HepG2 (cell line): ENCODE measurements around the gene CD81. TPM values are rescaled to one million over a fixed set of nuclear protein-coding genes. Genes with fewer than 3 reads are reported as not detected.
A peak's percentile ranks its signal among the peaks of the same experiment; 100 is the strongest.

Source experiments
- ATAC-seq: fragments of 200-7000 bp; cut with Tn5 transposase; 3 replicates; pipeline ENCODE4 v1.9.1; 2020; ENCODE audit warnings: mild to moderate bottlenecking, moderate library complexity
- BruUV-seq: library from RNA; stranded (reverse); fragments of 400-500 nt; replicated peaks from 2 replicates; lab custom pipeline; 2021; lab: Mats Ljungman, UMichigan
- CTCF ChIA-PET: fragments of 300-600 bp; formaldehyde crosslinking; extraction: SDS; loops from one replicate; lab custom pipeline; 2021; ENCODE audit warnings: low total read pairs, inconsistent platforms, low intra/inter-chr PET ratio; lab: Yijun Ruan, JAX
- POLR2A ChIA-PET: fragments of 350-600 bp; sonication (Branson Sonifier 250); formaldehyde crosslinking; loops from one replicate; lab custom pipeline; 2020; ENCODE audit warnings: antibody characterized with exemption, inconsistent platforms; lab: Yijun Ruan, JAX
- DNase-seq: peaks from one replicate; pipeline ENCODE4 v3.0.0-alpha.2; 2015; ENCODE audit warnings: low spot score
- FAIRE-seq: peaks from 3 replicates; lab custom pipeline; 2011; peaks lifted over from hg19 to GRCh38; lab: Jason Lieb, UNC
- H2AFZ ChIP-seq: one replicate; pipeline ENCODE4 v1.6.1; 2011; ENCODE audit warnings: low read length, inconsistent platforms
- H3K27ac ChIP-seq: fragments of 300-600 bp; 3 replicates; pipeline ENCODE4 v1.8.0; 2011; ENCODE audit warnings: mixed run types, mild to moderate bottlenecking, mixed read lengths, low read length, inconsistent platforms; ENCODE audit not compliant: insufficient read depth; ENCODE audit errors: extremely low read length
- H3K27me3 ChIP-seq, 2 experiments: fragments of 200-600 bp in 1 of 2; 2 replicates in 1 of 2; 3 replicates in 1 of 2; pipeline versions ENCODE4 v1.6.0 to v1.8.0; 2011; ENCODE audit warnings: low read length in 2 of 2, mild to moderate bottlenecking in 2 of 2, moderate library complexity in 2 of 2, inconsistent platforms in 1 of 2; ENCODE audit not compliant: insufficient read depth in 2 of 2, control insufficient read depth in 1 of 2
- H3K36me3 ChIP-seq, 2 experiments: fragments of 200-600 bp in 1 of 2; replicated peaks in 1 of 2; 2 replicates in 1 of 2; 3 replicates in 1 of 2; pipeline versions ENCODE4 v1.5.1 to v1.8.0; 2011; ENCODE audit warnings: low read length in 2 of 2, inconsistent platforms in 1 of 2; ENCODE audit not compliant: insufficient read depth in 2 of 2, control insufficient read depth in 1 of 2
- H3K4me1 ChIP-seq: 2 replicates; pipeline ENCODE4 v1.5.1; 2012; ENCODE audit warnings: low read length, inconsistent platforms; ENCODE audit not compliant: insufficient read depth
- H3K4me2 ChIP-seq: 2 replicates; pipeline ENCODE4 v1.6.0; 2011; ENCODE audit warnings: low read depth, low read length, inconsistent platforms
- H3K4me3 ChIP-seq, 3 experiments: fragments of 200-600 bp in 1 of 3; sonication (generic), shearing (Covaris generic) in 1 of 3; replicated peaks in 1 of 3; 2 replicates each; pipeline ENCODE4 v1.5.1; 2011 to 2016; ENCODE audit warnings: low read length in 3 of 3, inconsistent platforms in 2 of 3, low read depth in 2 of 3, mild to moderate bottlenecking in 2 of 3, control low read depth in 1 of 3, mixed read lengths in 1 of 3; ENCODE audit not compliant: insufficient read depth in 1 of 3
- H3K79me2 ChIP-seq: one replicate; pipeline ENCODE4 v1.6.1; 2011; ENCODE audit warnings: low read length, inconsistent platforms; ENCODE audit not compliant: insufficient read depth
- H3K9ac ChIP-seq: 2 replicates; pipeline ENCODE4 v1.6.0; 2011; ENCODE audit warnings: mild to moderate bottlenecking, low read depth, low read length, inconsistent platforms; ENCODE audit not compliant: insufficient read depth
- H3K9me3 ChIP-seq: 2 replicates; pipeline ENCODE4 v1.5.1; 2012; ENCODE audit warnings: mild to moderate bottlenecking, low read length
- H4K20me1 ChIP-seq: 2 replicates; pipeline ENCODE4 v1.6.0; 2011; ENCODE audit warnings: inconsistent platforms, mild to moderate bottlenecking, low read length, moderate library complexity; ENCODE audit not compliant: insufficient read depth
- FOXA1 ChIP-seq, 2 experiments: fragments of 450-650 bp in 1 of 2; sonication (generic) in 1 of 2; formaldehyde crosslinking in 1 of 2; IDR thresholded peaks; 2 replicates each; pipeline versions ENCODE4 v1.4.0 to v1.6.1; 2016 to 2020; ENCODE audit warnings: missing genetic modification reagents in 1 of 2
- FOXO1 ChIP-seq: sonication (generic); formaldehyde crosslinking; IDR thresholded peaks from 2 replicates; pipeline ENCODE4 v1.4.0; 2020; ENCODE audit warnings: missing genetic modification reagents
- HOXD1 ChIP-seq: sonication (generic); formaldehyde crosslinking; IDR thresholded peaks from 2 replicates; pipeline ENCODE4 v1.5.0; 2020; ENCODE audit warnings: missing genetic modification reagents
- ZNF124 ChIP-seq: sonication (generic); formaldehyde crosslinking; IDR thresholded peaks from 2 replicates; pipeline ENCODE4 v1.4.0; 2020; ENCODE audit warnings: missing genetic modification reagents
- ZNF350 ChIP-seq: sonication (generic); formaldehyde crosslinking; IDR thresholded peaks from 2 replicates; pipeline ENCODE4 v1.4.0; 2020; ENCODE audit warnings: mild to moderate bottlenecking, low read depth, missing genetic modification reagents, borderline replicate concordance
- ZNF441 ChIP-seq: sonication (generic); formaldehyde crosslinking; IDR thresholded peaks from 2 replicates; pipeline ENCODE4 v1.7.0; 2021; ENCODE audit warnings: missing genetic modification reagents, borderline replicate concordance
- WGBS: methylation state at CpG from one replicate; pipeline ENCODE4 v1.1.6; 2017; ENCODE audit warnings: low lambda C conversion rate; 5-methylcytosine and 5-hydroxymethylcytosine counted together
- in situ Hi-C: cut with HindIII; loops from 2 replicates; pipeline ENCODE4 v1.10.0; 2017; ENCODE audit warnings: low pct_unique_long_range_greater_than_20kb; ENCODE audit not compliant: extremely low pct_ligation_motif_present
- intact Hi-C: fragments of 100-400 bp; cut with micrococcal nuclease; formaldehyde crosslinking; loops from one replicate; pipeline ENCODE4 v1.10.0; 2022; ENCODE audit not compliant: unreplicated experiment
- polyA plus RNA-seq, 8 experiments: library from polyadenylated mRNA; depleted of rRNA in 3 of 8; stranded (reverse) in 7 of 8; unstranded in 1 of 8; fragments of >200 nt; fragmentation: Illumina TruSeq in 4 of 8; extraction: Trizol in 4 of 8; gene quantifications; 2 replicates each; pipeline versions ENCODE4 v1.2.1 to v1.2.3, GENCODE V29; 2011 to 2016; ENCODE audit warnings: low read depth in 4 of 8, missing spikeins in 1 of 8, mixed read lengths in 1 of 8; ENCODE audit not compliant: insufficient read depth in 1 of 8
- total RNA-seq, 5 experiments: library from RNA; depleted of rRNA; stranded (reverse); fragments of >200 nt; fragmentation: Illumina TruSeq; extraction: Trizol; gene quantifications; 2 replicates each; pipeline ENCODE4 v1.2.3, GENCODE V29; 2016; ENCODE audit warnings: low read depth in 1 of 5
- TF ChIP-seq, protein P1 (sequence below): fragments of 450-650 bp; IDR thresholded peaks from 2 replicates; pipeline ENCODE4 v1.6.1; 2016

The CD81 gene
- total and polyA plus RNA-seq, 2 of the 13 experiments (the other 11 are each of a cell fraction or from before 2014, with no cell fraction given) = not detected

DNA sequence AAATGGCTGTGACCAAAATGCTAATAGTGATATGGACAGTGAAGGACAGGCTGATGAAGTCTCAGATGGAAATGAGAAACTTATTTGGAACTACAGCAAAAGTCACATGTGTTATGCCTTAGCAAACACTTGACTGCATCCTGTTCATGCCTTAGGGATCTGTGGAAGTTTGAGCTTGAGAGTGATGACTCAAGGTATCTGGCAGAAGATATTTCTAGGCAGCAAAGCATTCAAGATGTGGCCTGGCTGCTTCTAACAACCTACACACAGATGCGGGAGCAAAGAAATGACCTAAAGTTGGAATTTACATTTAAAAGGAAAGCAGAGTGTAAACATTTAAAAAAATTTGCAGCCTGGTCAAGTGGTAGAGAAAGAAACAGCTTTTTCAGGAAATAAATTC is 28.1 kb upstream of the CD81 start:
- DNase-seq (no peak), ATAC-seq (no peak), FAIRE-seq (no peak)
- no peaks in the 10 kb centered on the region for H3K79me2 ChIP-seq
- H3K27me3 ChIP-seq = peaks cover 1 to 29% of the 10 kb centered on the region in 2 experiments
- no peaks in the 10 kb centered on the region for H3K36me3 ChIP-seq
- intact Hi-C loops (no loop called here), in situ Hi-C loops (no loop called here)
- ChIA-PET CTCF (no interaction called here), POLR2A (no interaction called here)
- H2AFZ ChIP-seq = no peak overlapping the region
- H3K4me1 ChIP-seq = no peaks in the 10 kb centered on the region
- H3K9me3 ChIP-seq = no peaks in the 10 kb centered on the region
- no peak for TF ChIP-seq ZNF441 (CRISPR knock-in tag)
- no peak for TF ChIP-seq FOXA1 (IDR thresholded peaks at IDR 0.05)
- no peak for TF ChIP-seq FOXA1 (CRISPR knock-in tag; IDR thresholded peaks at IDR 0.05)
- TF ChIP-seq ZNF124 (CRISPR knock-in tag) = no peak
- TF ChIP-seq FOXO1 (CRISPR knock-in tag) = no peak
- no peak overlapping the region for H3K9ac ChIP-seq
- no peaks in the 10 kb centered on the region for H4K20me1 ChIP-seq
- WGBS = 97% methylated on average over 1 of the region's 1 CpG
- no peak overlapping the region for H3K27ac ChIP-seq
- no TSS peak for BruUV-seq
- H3K4me3 ChIP-seq = no peak overlapping the region
- no peak overlapping the region for H3K4me2 ChIP-seq

DNA sequence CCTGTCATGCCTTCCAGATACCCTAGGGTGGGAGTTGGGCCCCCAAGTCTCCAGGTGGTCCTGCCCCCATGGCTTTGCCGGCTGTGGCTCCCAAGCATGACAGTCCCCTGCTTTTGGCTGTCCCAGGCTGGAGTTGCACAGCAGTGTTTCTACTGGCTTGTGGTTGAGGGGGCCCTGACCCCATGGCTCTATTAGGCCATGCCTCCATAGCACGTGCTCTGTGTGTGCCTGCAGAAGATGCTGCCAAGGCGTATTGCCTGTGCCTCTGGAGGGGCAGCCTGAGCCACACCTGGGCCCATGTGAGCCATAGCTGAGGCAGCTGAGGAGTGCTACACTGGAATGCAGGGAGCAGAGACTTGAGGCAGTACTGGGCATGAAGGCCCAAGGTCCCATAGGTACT is 25.4 kb upstream of the CD81 start:
- FAIRE-seq = no peak
- Histone ChIP-seq H3K36me3 (no peaks in the 10 kb centered on the region), H3K4me2 (no peak overlapping the region), H3K9me3 (no peaks in the 10 kb centered on the region), H3K4me3 (no peak overlapping the region), H2AFZ (no peak overlapping the region), H4K20me1 (no peaks in the 10 kb centered on the region), H3K27me3 (peaks cover 1 to 47% of the 10 kb centered on the region in 2 experiments), H3K4me1 (no peaks in the 10 kb centered on the region), H3K79me2 (no peaks in the 10 kb centered on the region), H3K27ac (no peak overlapping the region), H3K9ac (no peak overlapping the region)
- ChIA-PET CTCF (no interaction called here), POLR2A (no interaction called here)
- TF ChIP-seq ZNF350 (CRISPR knock-in tag) = no peak
- TF ChIP-seq, protein P1, sequence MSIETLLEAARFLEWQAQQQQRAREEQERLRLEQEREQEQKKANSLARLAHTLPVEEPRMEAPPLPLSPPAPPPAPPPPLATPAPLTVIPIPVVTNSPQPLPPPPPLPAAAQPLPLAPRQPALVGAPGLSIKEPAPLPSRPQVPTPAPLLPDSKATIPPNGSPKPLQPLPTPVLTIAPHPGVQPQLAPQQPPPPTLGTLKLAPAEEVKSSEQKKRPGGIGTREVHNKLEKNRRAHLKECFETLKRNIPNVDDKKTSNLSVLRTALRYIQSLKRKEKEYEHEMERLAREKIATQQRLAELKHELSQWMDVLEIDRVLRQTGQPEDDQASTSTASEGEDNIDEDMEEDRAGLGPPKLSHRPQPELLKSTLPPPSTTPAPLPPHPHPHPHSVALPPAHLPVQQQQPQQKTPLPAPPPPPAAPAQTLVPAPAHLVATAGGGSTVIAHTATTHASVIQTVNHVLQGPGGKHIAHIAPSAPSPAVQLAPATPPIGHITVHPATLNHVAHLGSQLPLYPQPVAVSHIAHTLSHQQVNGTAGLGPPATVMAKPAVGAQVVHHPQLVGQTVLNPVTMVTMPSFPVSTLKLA = peak; percentile 71
- no peak for TF ChIP-seq HOXD1 (CRISPR knock-in tag)
- intact Hi-C loops = loop anchor here (5.0 kb wide), 1 partner anchor 469 kb away; no protein-coding TSS in a partner anchor
- in situ Hi-C loops = no loop called here
- WGBS = 0% methylated on average over 1 of the region's 3 CpGs
- ATAC-seq = no peak
- no peak for DNase-seq
- no TSS peak for BruUV-seq
